Erythroblast (primary cell): Measurements from ENCODE around the gene RIMBP2.

ENCODE experiments used
- GATA1 ChIP-seq: IDR thresholded peaks from 2 replicates; pipeline ENCODE4 v1.6.1; 2011; ENCODE audit warnings: low read depth, mild to moderate bottlenecking, control low read depth, low read length, moderate library complexity
- POLR2A ChIP-seq: IDR thresholded peaks from 2 replicates; pipeline ENCODE4 v1.6.1; 2011; ENCODE audit warnings: mild to moderate bottlenecking, low read length

DNA sequence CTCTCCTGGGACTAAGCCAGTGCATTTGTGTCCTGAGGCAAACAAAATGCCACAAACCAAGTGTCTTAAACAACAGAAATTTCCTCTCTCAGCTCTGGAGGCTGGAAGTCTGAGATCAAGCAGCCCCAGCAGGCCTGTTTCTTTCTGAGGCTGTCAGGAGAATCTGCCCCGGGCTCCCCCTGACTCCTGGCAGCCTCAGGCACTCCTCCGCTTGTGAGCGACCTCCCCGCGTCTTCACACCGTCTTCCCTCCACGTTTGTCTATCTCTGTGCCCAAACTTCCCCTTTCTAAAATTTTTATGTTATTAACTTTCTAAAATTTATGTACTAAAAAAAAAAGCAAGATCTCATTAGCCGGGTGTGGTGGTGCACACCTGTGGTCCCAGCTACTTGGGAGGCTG, 59.7 kb downstream of the RIMBP2 start:
- TF ChIP-seq POLR2A (no peak), GATA1 (no peak)
